Mesothelial cell of epicardium (in vitro differentiated cells): ENCODE measurements around the gene NEK11. TPM values are rescaled to one million over a fixed set of nuclear protein-coding genes. Genes with fewer than 3 reads are reported as not detected.
"Not testable (repeated sequence)": the region's sequence is repeated elsewhere in the genome, so short reads cannot be mapped to it uniquely, and the experiment has no call there.

Experiments
- DNase-seq, 2 experiments: peaks; one replicate each; pipeline ENCODE4 v3.0.0; 2021; ENCODE audit warnings: low spot score in 2 of 2; ENCODE audit not compliant: unreplicated experiment in 2 of 2
- H3K27ac Mint-ChIP-seq: 2 replicates; pipeline ENCODE4 v1.8.0; 2021; ENCODE audit warnings: mixed read lengths
- H3K27me3 Mint-ChIP-seq: 2 replicates; pipeline ENCODE4 v1.8.0; 2021; ENCODE audit warnings: low read depth, mixed read lengths
- H3K36me3 Mint-ChIP-seq: 2 replicates; pipeline ENCODE4 v1.8.0; 2021; ENCODE audit warnings: mixed read lengths
- H3K4me1 Mint-ChIP-seq: 2 replicates; pipeline ENCODE4 v1.8.0; 2021; ENCODE audit warnings: mixed read lengths
- H3K4me3 Mint-ChIP-seq: 2 replicates; pipeline ENCODE4 v1.8.0; 2021; ENCODE audit warnings: mild to moderate bottlenecking, moderate library complexity, mixed read lengths
- H3K9me3 Mint-ChIP-seq: 2 replicates; pipeline ENCODE4 v1.8.0; 2021; ENCODE audit warnings: mixed read lengths
- CTCF ChIP-seq: fragments of 200-600 bp; sonication (generic); IDR thresholded peaks from one replicate; pipeline ENCODE4 v1.5.0; 2021; ENCODE audit warnings: antibody characterized with exemption; ENCODE audit not compliant: unreplicated experiment
- total RNA-seq: library from RNA; stranded (reverse); gene quantifications from 3 replicates; pipeline ENCODE4 v1.2.1, GENCODE V29; 2021

Gene NEK11
- total RNA-seq, 1 donor from 2014 or later = 11.3 TPM

GRCh38 chr3:131031660-131032059 lies 5.0 kb downstream of the NEK11 start:
- H3K36me3 Mint-ChIP-seq = peaks cover 8% of the 10 kb centered on the region
- peaks cover 22% of the 10 kb centered on the region for H3K4me1 Mint-ChIP-seq
- H3K27ac Mint-ChIP-seq = no peak overlapping the region

GRCh38 chr3:131033480-131034080 lies 6.9 kb downstream of the NEK11 start:
- DNase-seq = no peak
- no peak overlapping the region for H3K27ac Mint-ChIP-seq
- peaks cover 8% of the 10 kb centered on the region for H3K36me3 Mint-ChIP-seq
- H3K4me3 Mint-ChIP-seq = no peak overlapping the region
- TF ChIP-seq CTCF = peak; percentile 63
- no peaks in the 10 kb centered on the region for H3K9me3 Mint-ChIP-seq
- H3K4me1 Mint-ChIP-seq = peaks cover 16% of the 10 kb centered on the region
- H3K27me3 Mint-ChIP-seq = no peaks in the 10 kb centered on the region

More at GRCh38 chr3:131031660-131032059, 5.0 kb downstream of the NEK11 start:
- no peaks in the 10 kb centered on the region for H3K9me3 Mint-ChIP-seq
- H3K4me3 Mint-ChIP-seq = no peak overlapping the region
- H3K27me3 Mint-ChIP-seq = no peaks in the 10 kb centered on the region
- TF ChIP-seq CTCF = no peak
- no peak for DNase-seq

GRCh38 chr3:131036200-131036816 lies 9.6 kb downstream of the NEK11 start:
- Mint-ChIP-seq H3K4me1 (peaks cover 5% of the 10 kb centered on the region), H3K27ac (no peak overlapping the region), H3K36me3 (peaks cover 8% of the 10 kb centered on the region), H3K4me3 (no peak overlapping the region), H3K27me3 (no peaks in the 10 kb centered on the region), H3K9me3 (peaks cover under 1% of the 10 kb centered on the region)
- DNase-seq = no peak
- no peak for TF ChIP-seq CTCF

GRCh38 chr3:131036986-131037385 lies 10.3 kb downstream of the NEK11 start:
- H3K36me3 Mint-ChIP-seq = peaks cover 9% of the 10 kb centered on the region
- no peak for TF ChIP-seq CTCF
- H3K9me3 Mint-ChIP-seq = peaks cover 4% of the 10 kb centered on the region
- DNase-seq = no peak
- no peak overlapping the region for H3K27ac Mint-ChIP-seq
- H3K27me3 Mint-ChIP-seq = no peaks in the 10 kb centered on the region
- H3K4me3 Mint-ChIP-seq = no peak overlapping the region
- H3K4me1 Mint-ChIP-seq = peaks cover 2% of the 10 kb centered on the region

GRCh38 chr3:131038326-131038725 lies 11.6 kb downstream of the NEK11 start:
- H3K9me3 Mint-ChIP-seq = peaks cover 7% of the 10 kb centered on the region
- no peak for TF ChIP-seq CTCF
- peaks cover 7% of the 10 kb centered on the region for H3K36me3 Mint-ChIP-seq
- H3K4me1 Mint-ChIP-seq = no peaks in the 10 kb centered on the region
- H3K27ac Mint-ChIP-seq = no peak overlapping the region
- no peaks in the 10 kb centered on the region for H3K27me3 Mint-ChIP-seq
- no peak overlapping the region for H3K4me3 Mint-ChIP-seq
- DNase-seq = no peak

GRCh38 chr3:131042271-131042985 lies 15.8 kb downstream of the NEK11 start:
- peaks cover 12% of the 10 kb centered on the region for H3K36me3 Mint-ChIP-seq
- H3K4me3 Mint-ChIP-seq, H3K27ac Mint-ChIP-seq, H3K27me3 Mint-ChIP-seq, H3K4me1 Mint-ChIP-seq, DNase-seq: not testable (repeated sequence)
- peaks cover 37% of the 10 kb centered on the region for H3K9me3 Mint-ChIP-seq
